Measurements from ENCODE around the gene EGLN3.

DNA sequence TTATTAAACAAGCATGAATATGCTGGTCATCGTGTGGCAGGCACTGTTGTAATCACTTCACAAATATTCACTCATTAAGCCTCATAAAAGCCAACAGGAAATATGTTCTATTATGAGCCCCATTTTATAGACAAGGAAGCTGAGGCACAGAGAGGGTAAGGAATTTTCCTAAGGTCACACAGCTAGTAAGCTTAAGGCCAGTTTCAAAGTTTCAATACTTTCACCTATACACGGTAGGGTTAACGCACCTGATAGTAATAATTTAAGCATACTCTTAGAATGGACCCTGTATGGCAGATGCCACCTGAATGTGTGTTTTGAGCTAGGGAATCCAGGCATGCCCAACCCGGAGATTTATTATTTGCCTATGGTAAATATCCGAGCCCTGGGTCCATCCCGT lies 39.8 kb downstream of the EGLN3 start:
- TF ChIP-seq, protein P1, sequence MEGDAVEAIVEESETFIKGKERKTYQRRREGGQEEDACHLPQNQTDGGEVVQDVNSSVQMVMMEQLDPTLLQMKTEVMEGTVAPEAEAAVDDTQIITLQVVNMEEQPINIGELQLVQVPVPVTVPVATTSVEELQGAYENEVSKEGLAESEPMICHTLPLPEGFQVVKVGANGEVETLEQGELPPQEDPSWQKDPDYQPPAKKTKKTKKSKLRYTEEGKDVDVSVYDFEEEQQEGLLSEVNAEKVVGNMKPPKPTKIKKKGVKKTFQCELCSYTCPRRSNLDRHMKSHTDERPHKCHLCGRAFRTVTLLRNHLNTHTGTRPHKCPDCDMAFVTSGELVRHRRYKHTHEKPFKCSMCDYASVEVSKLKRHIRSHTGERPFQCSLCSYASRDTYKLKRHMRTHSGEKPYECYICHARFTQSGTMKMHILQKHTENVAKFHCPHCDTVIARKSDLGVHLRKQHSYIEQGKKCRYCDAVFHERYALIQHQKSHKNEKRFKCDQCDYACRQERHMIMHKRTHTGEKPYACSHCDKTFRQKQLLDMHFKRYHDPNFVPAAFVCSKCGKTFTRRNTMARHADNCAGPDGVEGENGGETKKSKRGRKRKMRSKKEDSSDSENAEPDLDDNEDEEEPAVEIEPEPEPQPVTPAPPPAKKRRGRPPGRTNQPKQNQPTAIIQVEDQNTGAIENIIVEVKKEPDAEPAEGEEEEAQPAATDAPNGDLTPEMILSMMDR (conservative IDR thresholded peaks at IDR 0.05): no peak
- no peak for TF ChIP-seq EZH2 (IDR thresholded peaks at IDR 0.05; ENCODE audit: low read depth)

All from PC-9 (cell line).